NT2/D1 (cell line): ENCODE measurements around the gene FMN1.

Source experiments
- SUZ12 ChIP-seq: IDR thresholded peaks from 2 replicates; pipeline ENCODE4 v1.6.1; 2011; ENCODE audit not compliant: insufficient read length, insufficient read depth; ENCODE audit errors: extremely low read depth
- ZNF274 ChIP-seq: IDR thresholded peaks from 2 replicates; pipeline ENCODE4 v1.6.1; 2011; ENCODE audit warnings: mild to moderate bottlenecking, low read depth, low read length

DNA sequence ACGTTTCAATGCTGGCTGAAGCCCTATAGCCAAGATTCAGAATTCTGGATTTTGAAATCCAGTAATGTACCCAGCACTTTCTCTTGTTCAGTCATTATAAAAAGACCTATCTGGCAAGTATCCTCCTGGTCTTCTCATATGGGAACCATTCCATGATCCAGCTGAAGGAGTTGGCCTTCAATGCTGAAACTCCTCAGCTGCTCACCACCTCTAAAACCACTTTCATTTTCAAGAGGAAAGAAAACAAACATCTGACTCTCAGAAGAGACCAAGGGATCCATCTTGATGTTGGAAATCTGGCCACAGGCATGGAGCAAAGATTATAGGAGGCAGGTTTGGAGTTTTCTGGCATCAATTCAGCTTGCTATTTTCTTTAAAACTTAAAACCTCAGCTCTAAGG lies 235.4 kb downstream of the FMN1 start:
- TF ChIP-seq SUZ12 = no peak
- TF ChIP-seq ZNF274 = no peak
